ENCODE measurements around the gene ZGPAT.

DNA sequence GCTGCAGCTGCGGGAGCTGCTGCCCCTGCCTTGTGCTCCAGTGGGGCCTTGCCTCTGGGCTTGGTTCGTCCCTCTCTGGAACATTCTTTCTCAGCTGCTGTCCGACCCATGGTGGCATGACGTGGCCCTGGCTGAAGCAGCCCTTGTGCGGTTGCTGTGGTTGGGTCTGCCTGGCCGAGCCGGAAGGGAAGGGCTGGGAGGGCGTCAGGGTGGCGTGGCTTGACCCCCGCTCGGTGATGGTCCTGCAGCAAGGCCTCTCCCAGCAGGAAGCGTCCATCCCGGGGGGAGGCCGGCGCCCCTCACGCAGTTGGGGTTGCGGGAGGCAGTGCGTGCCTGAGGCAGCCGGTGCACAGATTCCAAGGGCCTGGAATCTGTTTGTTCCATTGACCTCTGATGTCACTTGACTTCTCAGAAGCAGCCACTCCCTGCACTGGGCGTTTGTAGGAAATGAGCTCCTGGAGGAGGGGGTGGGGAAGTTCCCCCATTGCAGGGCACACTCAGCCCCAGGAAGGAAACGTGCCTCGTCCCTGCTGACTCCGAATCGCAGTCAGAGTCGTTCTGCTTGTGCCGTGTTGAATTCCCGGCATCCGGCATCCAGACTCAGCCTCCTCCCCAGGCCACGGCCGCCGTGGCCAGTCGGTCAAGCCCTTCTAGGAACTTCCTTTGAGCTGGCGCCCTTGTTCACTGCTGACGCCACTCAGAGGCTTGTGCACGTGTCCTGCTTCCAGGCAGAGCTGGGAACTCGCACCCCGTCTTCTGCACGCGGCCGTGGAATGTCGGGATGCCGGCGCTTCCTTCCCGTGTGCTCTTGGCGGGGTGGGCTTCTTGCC, 21.1 kb upstream of the ZGPAT start:
- TF ChIP-seq, protein P1, sequence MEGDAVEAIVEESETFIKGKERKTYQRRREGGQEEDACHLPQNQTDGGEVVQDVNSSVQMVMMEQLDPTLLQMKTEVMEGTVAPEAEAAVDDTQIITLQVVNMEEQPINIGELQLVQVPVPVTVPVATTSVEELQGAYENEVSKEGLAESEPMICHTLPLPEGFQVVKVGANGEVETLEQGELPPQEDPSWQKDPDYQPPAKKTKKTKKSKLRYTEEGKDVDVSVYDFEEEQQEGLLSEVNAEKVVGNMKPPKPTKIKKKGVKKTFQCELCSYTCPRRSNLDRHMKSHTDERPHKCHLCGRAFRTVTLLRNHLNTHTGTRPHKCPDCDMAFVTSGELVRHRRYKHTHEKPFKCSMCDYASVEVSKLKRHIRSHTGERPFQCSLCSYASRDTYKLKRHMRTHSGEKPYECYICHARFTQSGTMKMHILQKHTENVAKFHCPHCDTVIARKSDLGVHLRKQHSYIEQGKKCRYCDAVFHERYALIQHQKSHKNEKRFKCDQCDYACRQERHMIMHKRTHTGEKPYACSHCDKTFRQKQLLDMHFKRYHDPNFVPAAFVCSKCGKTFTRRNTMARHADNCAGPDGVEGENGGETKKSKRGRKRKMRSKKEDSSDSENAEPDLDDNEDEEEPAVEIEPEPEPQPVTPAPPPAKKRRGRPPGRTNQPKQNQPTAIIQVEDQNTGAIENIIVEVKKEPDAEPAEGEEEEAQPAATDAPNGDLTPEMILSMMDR (conservative IDR thresholded peaks at IDR 0.05; ENCODE audit: low read length): no peak
- no peak for TF ChIP-seq EZH2phosphoT487 (IDR thresholded peaks at IDR 0.05; ENCODE audit: borderline replicate concordance)
